Left cardiac atrium (tissue), 4 donors: ENCODE results near the gene LBHD2. TPM values are rescaled to one million over a fixed set of nuclear protein-coding genes. Genes with fewer than 3 reads are reported as not detected.
A peak's percentile ranks its signal among the peaks of the same experiment; 100 is the strongest.

Experiments
- ATAC-seq, 2 donors: fragments of 200-7000 bp; cut with Tn5 transposase; one replicate each; pipeline ENCODE4 v1.9.1; 2020; ENCODE audit warnings: mild to moderate bottlenecking in 2 of 2, moderate library complexity in 2 of 2
- DNase-seq: peaks from one replicate; pipeline ENCODE4 v3.0.0-alpha.2; 2020
- intact Hi-C, 2 donors: fragments of 100-400 bp; cut with DNase I; formaldehyde crosslinking; loops; one replicate each; pipeline versions ENCODE4 v1.14.1 to v1.15.1; 2022 to 2023
- total RNA-seq, 2 donors: library from RNA; stranded (reverse); fragmentation: NEBNext Ultra II Directional; extraction: Animal tissue kit (Norgen Biotek cat#: 25700); gene quantifications; one replicate each; pipeline ENCODE4 v1.2.1, GENCODE V29; 2021
- donor health status: DM: no; HTN: yes; CAD: no.
- donor health status: DM: no; HTN: yes; CAD: no; lungs with severe emphysema.
- donor health status: DM: yes; HTN: yes; CAD: no.
- donor health status: Dilated cardiomyopathy.

LBHD2 gene
- total RNA-seq, 2 donors from 2014 or later = 0.47 TPM; not detected in 1

GRCh38 chr14:103066399-103066798, 17.6 kb upstream of the LBHD2 start:
- peak; percentile 23 to 25 for ATAC-seq
- peak; percentile 69 for DNase-seq
- intact Hi-C loops = no loop called here

- intact Hi-C loops = no loop called here
- ATAC-seq = peak in 1 of 2 donors; percentile 55
- peak; percentile 45 for DNase-seq
Measured at GRCh38 chr14:103067231-103067954, 16.6 kb upstream of the LBHD2 start.

GRCh38 chr14:103068351-103069073, 15.5 kb upstream of the LBHD2 start:
- ATAC-seq (no peak), DNase-seq (no peak)
- intact Hi-C loops = no loop called here

GRCh38 chr14:103070263-103070885, 13.6 kb upstream of the LBHD2 start:
- DNase-seq (no peak), ATAC-seq (no peak)
- intact Hi-C loops = no loop called here

DNA sequence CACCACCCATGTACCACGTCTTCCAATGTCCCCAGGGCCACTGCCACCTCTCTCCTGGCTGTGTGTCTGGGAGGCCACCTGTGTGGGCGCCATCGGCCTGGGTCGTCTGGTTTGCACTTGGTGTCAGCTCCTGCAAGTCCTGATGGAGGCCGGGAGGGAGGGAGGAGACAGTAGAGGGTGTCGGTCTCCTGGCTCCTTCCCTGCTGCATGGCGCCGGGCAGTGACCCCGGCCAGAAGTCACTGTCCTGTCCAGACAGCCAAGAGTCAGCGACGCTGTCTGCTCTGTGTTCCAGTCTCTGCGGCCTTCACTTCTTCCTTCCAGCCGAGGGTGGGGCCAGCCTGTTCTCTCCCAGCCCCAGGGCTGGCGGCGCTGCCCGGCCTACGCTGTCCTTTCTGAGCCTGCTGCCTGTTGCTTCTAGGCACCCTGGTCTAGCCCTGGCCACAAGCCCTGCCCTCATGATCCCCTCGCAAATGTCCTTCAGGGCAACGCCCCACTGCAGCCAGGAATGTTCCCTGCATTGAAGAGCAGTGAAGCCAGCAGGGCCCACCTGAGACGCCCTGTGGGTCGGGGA, 13.0 kb upstream of the LBHD2 start:
- no peak for ATAC-seq
- intact Hi-C loops = no loop called here
- no peak for DNase-seq

DNA sequence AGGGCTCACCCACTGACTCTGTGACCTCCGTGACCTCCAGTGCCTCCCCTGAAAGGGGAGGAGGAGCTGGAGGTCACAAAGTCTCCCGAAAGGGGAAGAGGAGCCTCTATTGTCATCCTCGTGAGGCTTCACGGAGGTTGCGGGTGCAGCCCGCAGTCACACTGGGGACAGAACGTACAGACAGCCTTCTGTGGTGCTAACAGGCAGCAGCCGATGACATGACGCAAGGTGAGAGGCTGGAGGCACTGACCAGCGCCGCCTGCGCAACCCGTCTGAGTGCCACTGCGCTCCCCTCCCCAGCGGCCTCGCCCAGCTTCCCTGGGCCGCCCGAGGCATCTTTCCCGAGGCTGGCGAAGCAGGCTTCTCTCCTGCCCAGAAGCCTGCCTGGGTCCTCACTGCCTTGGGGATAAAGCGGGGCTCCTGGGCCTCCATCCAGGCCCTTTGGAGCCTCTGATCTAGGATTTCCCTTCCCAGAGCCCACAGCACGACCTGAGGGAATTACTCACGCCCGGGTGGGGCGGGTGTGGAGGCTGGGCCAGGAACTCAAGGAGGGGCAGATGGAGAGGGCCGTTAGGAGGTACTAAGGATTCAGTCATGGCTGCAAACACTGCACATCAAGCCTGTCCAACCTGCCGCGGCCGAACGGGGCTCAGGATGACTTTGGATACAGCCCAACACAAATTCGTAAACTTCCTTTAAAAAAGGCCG, 12.3 kb upstream of the LBHD2 start:
- ATAC-seq (no peak), DNase-seq (no peak)
- intact Hi-C loops = no loop called here

DNA sequence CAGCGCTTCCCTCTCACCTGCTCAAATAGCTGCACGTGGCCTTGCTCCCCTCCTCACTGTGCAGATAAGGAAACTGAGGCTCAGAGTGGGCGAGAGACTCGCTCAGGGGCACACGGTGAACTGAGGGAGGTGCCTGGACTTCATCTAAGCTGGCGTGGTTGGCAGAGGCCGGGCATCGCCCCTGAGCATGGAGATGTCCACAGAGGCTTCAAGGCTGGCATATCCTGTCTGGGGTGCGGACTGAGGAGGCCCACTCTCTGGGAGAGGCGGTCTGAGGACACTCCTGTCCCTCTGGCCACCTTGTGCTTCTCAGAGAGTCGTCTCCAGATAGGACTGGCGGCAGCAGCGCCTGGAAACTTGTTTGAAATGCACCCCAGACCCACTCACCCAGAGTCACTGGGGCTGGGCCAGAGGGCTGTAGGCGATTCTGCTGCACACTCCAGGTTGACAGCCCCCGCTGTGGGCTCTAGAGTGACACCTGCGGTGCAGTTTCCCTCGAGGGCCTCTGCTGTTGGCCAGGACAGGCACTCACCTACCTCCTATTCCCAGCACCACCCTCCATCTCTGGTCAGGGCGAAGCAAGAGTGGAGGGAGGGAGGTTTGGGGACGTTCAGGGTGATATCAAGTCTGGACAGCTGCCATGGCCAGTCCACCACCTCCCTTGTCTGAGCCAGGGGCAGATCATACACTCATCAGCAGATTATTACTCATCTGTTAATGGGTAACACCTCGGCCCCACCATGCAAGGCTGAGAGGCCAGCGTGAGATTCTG, 11.2 kb upstream of the LBHD2 start:
- intact Hi-C loops = no loop called here
- ATAC-seq (no peak), DNase-seq (no peak)

- ATAC-seq (no peak), DNase-seq (no peak)
- intact Hi-C loops = no loop called here
Measured at GRCh38 chr14:103073367-103073875, 10.6 kb upstream of the LBHD2 start.

- intact Hi-C loops = no loop called here
- ATAC-seq = peak in 1 of 2 donors; percentile 3
- DNase-seq = no peak
Measured at GRCh38 chr14:103073876-103074728, 9.9 kb upstream of the LBHD2 start.

DNA sequence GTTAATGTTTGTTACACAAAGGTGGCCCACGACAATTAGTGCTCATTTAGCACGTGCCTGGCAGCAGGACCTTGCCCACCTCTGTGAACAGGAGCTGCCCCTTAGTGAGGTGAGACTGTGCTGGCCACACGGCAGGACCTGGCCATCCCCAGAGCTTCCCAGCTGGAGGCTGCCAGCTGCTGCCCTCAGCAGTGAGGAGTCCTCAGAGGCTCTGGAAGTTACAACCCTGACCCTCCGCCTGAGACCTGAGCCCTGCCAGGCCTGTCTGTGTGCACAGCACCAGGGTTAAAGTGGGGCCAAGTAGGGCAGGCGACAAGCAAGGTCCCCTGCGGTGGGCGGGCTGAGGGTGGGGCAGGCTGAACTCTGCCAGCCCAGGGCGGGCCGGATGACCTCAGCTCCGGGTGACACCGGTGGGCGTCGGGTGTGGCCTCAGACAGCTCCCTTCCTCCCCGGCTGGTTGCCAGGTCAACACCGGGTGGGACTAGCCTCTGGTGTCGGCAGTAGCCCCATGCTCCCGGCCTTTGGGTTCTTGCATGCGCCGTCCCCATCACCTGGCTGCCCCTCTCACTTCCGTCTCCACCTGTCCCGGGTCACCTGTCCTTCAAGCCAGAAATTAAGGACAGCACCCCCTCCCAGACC, 9.2 kb upstream of the LBHD2 start:
- ATAC-seq = peak; percentile 58 to 69
- intact Hi-C loops = no loop called here
- DNase-seq = peak; percentile 93

GRCh38 chr14:103078420-103078749, 5.6 kb upstream of the LBHD2 start:
- intact Hi-C loops = no loop called here
- peak; percentile 87 for DNase-seq
- ATAC-seq = peak in 1 of 2 donors; percentile 10

- intact Hi-C loops = no loop called here
- no peak for ATAC-seq
- no peak for DNase-seq
Measured at GRCh38 chr14:103078860-103079587, 5.0 kb upstream of the LBHD2 start.

DNA sequence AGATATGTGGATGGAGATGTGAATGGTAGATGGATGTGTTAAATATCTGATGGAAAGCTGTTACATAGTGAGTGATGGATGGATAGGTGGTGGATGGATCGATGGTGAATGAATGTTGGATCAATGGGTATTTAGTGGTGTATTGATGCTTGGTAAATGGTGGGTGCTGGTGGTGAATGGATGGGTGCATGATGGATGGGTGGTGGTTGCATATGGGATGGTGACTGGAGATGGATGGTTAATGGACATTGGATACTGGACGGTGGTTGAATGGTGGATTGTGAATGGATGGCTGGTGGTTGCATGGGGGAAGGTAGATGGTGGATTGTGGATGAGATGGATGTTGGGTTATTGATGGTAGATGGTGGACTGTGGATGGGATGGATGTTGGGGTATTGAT, 2.1 kb upstream of the LBHD2 start:
- no peak for DNase-seq
- intact Hi-C loops = no loop called here
- no peak for ATAC-seq

- intact Hi-C loops = loop anchor here in 1 of 2 donors (5.0 kb wide), 1 partner anchor 207 kb away; no protein-coding TSS in a partner anchor
- DNase-seq (no peak), ATAC-seq (no peak)
Measured at GRCh38 chr14:103085106-103086091, 1.4 kb downstream of the LBHD2 start.

GRCh38 chr14:103086771-103087342, 2.8 kb downstream of the LBHD2 start:
- intact Hi-C loops = loop anchor here in 1 of 2 donors (5.0 kb wide), 1 partner anchor 205 kb away; no protein-coding TSS in a partner anchor
- DNase-seq (no peak), ATAC-seq (no peak)
